Measurements from ENCODE around the gene SETMAR. TPM values are rescaled to one million over a fixed set of nuclear protein-coding genes. Genes with fewer than 3 reads are reported as not detected.

Gene SETMAR
- polyA plus RNA-seq, 3 donors: 32.5 to 35.2 (median 34.6) TPM

GRCh38 chr3:4351164-4351855 lies 48.1 kb downstream of the SETMAR start:
- DNase-seq (ENCODE audit: low read depth in 3 of 3, low spot score in 2 of 3): no peak

- DNase-seq (ENCODE audit: low read depth in 3 of 3, low spot score in 2 of 3): no peak
Measured at GRCh38 chr3:4351872-4352271, 48.7 kb downstream of the SETMAR start.

- peak; percentile 73 to 77 (median 77) for DNase-seq (ENCODE audit: low read depth in 3 of 3, low spot score in 2 of 3)
Measured at GRCh38 chr3:4355401-4356219, 52.4 kb downstream of the SETMAR start.

- no peak for DNase-seq (ENCODE audit: low read depth in 3 of 3, low spot score in 2 of 3)
Measured at GRCh38 chr3:4356220-4356540, 53.0 kb downstream of the SETMAR start.

- DNase-seq (ENCODE audit: low read depth in 3 of 3, low spot score in 2 of 3): peak in 1 of 3 donors; percentile 13
Measured at GRCh38 chr3:4356546-4357410, 53.6 kb downstream of the SETMAR start.

- no peak for DNase-seq (ENCODE audit: low read depth in 3 of 3, low spot score in 2 of 3)
Measured at GRCh38 chr3:4358273-4358672, 55.1 kb downstream of the SETMAR start.

GRCh38 chr3:4359805-4360502 lies 56.8 kb downstream of the SETMAR start:
- DNase-seq (ENCODE audit: low read depth in 3 of 3, low spot score in 2 of 3): no peak

- DNase-seq (ENCODE audit: low read depth in 3 of 3, low spot score in 2 of 3): no peak
Measured at GRCh38 chr3:4360817-4361216, 57.6 kb downstream of the SETMAR start.

GRCh38 chr3:4362523-4362922 lies 59.4 kb downstream of the SETMAR start:
- DNase-seq (ENCODE audit: low read depth in 3 of 3, low spot score in 2 of 3): no peak

Other genes with a start within 250 kb of the SETMAR start
- gene SUMF1, start 163.9 kb downstream of the SETMAR start, polyA plus RNA-seq (ENCODE audit: insufficient read length in 3 of 3): 10 to 100 TPM; 46.1 to 50.8 (median 50.0) TPM
- 10 to 100 TPM; 53.7 to 55.5 (median 53.7) TPM for gene ITPR1, start 190.0 kb downstream of the SETMAR start, polyA plus RNA-seq (ENCODE audit: insufficient read length in 3 of 3)

All from right renal cortex interstitium (tissue), 3 donors.